GM19328 (cell line): ENCODE results near the gene CENPO.
A peak's percentile ranks its signal among the peaks of the same experiment; 100 is the strongest.

Experiments
- ATAC-seq: cut with Tn5 transposase; IDR thresholded peaks from one replicate; pipeline ENCODE4 v1.9.1; 2021; ENCODE audit warnings: mild to moderate bottlenecking, moderate library complexity; ENCODE audit not compliant: unreplicated experiment

CENPO gene

GRCh38 chr2:24792874-24793760 is at the start of gene CENPO, which contains the start of gene PTRHD1:
TSS of gene CENPO (plus strand) at chr2:24793425. CDS start at chr2:24793920, 495 bp downstream.
TSS of gene PTRHD1 (minus strand) at chr2:24793391. CDS start at chr2:24793377, 14 bp downstream.
- ATAC-seq: peak; percentile 95

GRCh38 chr2:24743924-24744323 is 49.3 kb upstream of the CENPO start:
- ATAC-seq: no peak

GRCh38 chr2:24744356-24744755 is 48.9 kb upstream of the CENPO start:
- no peak for ATAC-seq

- no peak for ATAC-seq
These were observed 47.4 kb upstream of the CENPO start for GRCh38 chr2:24745825-24746224.

- ATAC-seq: no peak
These were observed 45.9 kb upstream of the CENPO start for GRCh38 chr2:24747299-24747698.

DNA sequence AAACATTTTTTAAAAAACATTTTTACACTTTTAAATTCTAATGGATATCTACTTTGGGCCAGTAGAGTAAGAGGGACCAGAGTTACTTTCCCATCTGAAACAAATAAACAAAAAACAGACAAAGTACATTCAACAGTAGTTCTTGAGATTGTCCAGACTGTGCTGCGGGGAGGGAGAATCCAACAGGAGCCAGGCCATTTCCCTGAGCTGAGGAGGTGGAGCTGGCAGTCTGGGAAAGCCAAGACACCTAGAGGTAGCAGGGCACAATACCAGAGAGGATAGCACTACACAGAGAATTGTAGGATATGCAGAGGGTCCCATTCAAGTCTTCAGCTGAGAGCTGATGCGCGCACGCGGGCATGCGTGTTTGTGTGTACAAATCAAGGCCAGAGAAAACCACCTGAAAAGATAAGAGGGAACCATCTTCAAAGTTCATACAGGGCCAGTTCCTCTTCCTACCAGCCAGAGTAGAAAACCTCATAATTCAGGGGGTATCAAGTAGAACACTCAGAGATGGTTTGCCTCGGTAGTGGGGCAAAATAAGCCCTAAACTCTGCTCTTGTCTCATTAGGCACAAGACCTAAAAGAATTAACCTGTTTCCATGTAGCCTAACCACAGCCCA is 44.0 kb upstream of the CENPO start:
- no peak for ATAC-seq

GRCh38 chr2:24754985-24755705 is 38.1 kb upstream of the CENPO start:
- ATAC-seq: no peak

- ATAC-seq: no peak
These were observed 36.4 kb upstream of the CENPO start for GRCh38 chr2:24756789-24757188.

DNA sequence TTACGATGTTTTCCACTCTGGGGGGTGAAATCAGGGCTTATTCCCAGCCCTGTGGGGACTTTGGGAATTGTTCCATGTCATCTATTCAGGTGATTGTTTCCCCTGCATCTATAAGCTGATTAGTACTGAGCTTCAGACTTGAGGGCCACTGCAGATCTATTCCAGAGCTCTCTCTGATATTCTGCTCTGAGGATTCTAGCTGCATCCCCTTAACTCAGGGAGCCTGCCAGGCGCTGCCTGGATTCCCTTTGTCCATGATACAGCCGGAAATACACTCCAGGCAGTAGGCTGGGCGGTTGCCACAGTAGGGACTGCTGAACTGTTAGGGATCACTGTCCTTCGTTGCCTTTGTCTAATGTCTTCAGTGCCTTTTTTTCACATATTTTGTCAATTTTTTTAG is 31.4 kb upstream of the CENPO start:
- no peak for ATAC-seq

DNA sequence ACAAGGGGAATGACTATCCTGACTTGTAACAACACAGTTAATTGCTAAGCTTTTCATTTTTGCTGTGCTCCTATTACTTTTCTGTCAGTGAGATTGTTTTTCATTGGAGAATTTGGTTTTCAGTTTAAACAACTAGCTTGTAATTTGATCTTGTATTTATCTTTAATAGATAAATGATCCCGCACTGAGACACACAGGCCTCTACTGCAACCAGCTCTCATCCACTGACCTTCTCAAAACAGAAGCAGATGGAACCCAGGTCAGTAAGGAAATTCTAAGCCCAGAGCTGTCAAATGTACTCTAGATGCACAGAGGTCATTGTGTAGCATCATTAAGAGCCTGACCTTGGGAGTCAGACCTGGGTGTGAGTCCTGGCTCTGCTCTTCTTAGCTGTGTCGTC is 30.7 kb upstream of the CENPO start:
- ATAC-seq: no peak

GRCh38 chr2:24763843-24764242 is 29.4 kb upstream of the CENPO start:
- no peak for ATAC-seq

DNA sequence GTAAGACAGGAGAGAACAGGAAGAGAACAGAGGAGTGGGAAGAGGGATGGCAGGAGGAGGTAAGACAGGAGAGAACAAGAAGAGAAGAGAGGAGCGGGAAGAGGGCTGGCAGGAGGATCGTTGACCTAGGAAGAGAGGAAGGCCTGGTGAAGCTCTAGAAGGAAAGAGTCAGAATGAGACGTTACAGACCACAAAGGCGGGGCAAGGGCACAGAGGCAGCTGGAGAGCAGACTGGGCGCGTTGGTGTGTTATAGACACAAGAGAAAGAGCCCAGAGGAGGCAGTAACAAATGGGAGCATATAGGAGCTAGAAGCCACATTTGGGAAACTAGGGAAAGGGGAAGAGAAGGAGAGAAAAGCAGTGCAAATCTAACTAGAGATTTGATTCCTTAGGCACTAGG is 26.6 kb upstream of the CENPO start:
- no peak for ATAC-seq

DNA sequence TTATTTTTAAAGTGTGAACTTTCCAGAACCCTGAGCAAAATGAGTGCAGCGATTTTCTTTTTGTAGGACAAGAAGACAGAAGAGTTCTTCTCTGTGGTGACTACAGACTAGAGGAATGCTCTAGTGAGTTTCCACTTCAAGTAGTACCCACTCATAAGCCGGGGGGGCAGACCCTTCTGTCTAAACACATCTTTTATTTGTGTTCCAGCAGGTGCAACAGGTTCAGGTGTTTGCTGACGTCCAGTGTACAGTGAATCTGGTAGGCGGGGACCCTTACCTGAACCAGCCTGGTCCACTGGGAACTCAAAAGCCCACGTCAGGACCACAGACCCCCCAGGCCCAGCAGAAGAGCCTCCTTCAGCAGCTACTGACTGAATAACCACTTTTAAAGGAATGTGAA is 25.2 kb upstream of the CENPO start:
- ATAC-seq: no peak

GRCh38 chr2:24768601-24769000 is 24.6 kb upstream of the CENPO start:
- no peak for ATAC-seq

GRCh38 chr2:24771061-24771460 is 22.2 kb upstream of the CENPO start:
- no peak for ATAC-seq

DNA sequence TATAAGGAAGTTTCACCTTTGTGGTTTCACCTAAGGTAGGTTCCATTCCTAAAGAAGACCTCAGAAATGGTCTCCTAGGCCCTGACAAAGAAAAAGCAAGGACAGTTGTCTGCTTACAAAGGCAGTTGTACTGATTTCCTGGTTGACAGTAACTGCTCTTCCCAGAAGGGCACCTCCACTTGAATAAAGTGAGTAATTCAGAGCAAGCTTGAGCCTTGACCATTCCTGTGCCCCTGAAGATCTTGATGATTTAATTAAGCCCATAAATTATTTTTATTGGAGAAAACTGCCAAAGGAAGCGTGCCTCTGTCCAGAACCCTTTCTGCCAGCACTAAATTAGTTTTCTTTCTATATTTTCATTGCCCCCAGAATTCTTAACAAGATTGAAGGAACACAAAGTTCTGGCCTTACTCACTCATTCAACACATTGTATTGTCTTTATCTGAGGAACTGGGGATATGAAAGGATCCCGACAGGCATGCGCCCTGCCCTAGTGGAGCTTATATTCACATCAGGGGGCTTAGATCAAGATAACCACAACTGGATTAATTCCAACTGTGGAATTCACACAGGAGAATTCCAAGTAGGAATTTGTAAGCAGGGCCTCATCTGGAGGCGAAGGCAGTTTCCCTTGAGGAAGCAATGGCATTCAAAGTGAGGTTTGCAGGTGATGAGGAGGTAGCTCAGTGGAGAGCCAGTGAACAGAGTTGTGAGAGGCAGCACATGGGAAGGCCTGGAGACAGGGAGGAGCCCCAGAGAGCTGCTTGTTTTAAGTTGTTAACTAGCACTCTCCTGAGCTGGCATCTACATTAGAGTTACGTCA is 21.2 kb upstream of the CENPO start:
- ATAC-seq: no peak

DNA sequence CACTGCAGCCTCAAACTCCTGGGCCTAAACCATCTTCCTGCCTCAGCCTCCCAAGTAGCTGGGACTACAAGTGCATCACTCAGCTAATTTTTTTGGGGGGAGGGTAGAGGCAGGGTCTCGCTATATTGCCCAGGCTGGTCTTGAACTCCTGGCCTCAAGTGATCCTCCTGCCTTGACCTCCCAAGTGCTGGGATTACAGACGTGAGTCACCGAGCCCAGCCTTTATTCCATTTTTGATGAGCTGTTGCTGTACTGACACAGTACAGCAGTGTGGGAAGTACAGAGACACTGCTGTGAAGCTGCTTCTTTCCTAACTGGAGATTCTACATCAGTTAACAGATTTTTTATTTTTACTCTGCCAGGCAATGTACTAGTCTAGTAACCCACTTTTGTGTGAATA is 18.9 kb upstream of the CENPO start:
- ATAC-seq: no peak

GRCh38 chr2:24779116-24779515 is 14.1 kb upstream of the CENPO start:
- ATAC-seq: no peak

DNA sequence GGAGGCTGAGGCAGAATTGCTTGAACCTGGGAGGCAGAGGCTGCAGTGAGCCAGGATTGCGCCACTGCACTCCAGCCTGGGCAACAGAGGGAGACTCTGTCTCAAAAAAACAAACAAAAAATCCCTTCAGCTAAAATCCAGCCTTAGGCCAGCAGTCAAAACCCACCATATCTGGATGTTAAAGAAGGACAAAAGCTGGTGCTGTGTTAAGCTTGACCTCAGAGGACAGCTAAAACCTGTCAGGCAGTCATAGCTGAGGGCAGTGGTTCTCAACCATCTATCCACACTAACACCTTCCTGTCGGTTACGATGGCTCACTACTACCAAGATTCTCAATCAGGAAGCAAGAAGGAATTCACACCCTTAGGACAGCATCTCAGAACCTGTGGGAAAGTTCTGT is 9.6 kb upstream of the CENPO start:
- ATAC-seq: no peak

GRCh38 chr2:24785671-24786321 is 7.4 kb upstream of the CENPO start:
- ATAC-seq: peak; percentile 84
